ENCODE data around the gene CCDC91.

DNA sequence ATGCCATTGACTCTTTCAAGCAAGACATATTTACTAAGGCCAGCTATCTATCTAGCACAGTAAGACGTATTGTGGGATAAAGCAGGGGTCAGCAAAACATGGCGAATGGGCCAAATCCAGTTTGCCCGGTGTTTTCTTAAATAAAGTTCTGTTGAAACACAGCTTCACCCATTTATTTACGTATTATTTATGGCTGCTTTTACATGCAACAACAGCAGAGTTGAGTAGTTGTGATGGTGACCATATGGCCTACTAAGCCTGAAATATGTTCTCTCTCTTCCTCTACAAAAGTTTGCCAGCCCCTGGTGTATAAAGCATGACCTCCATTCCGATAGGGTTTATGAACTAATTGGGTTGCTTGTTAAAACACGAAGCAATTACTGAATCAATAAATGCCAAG, 322.1 kb downstream of the CCDC91 start:
- TF ChIP-seq, protein P1, sequence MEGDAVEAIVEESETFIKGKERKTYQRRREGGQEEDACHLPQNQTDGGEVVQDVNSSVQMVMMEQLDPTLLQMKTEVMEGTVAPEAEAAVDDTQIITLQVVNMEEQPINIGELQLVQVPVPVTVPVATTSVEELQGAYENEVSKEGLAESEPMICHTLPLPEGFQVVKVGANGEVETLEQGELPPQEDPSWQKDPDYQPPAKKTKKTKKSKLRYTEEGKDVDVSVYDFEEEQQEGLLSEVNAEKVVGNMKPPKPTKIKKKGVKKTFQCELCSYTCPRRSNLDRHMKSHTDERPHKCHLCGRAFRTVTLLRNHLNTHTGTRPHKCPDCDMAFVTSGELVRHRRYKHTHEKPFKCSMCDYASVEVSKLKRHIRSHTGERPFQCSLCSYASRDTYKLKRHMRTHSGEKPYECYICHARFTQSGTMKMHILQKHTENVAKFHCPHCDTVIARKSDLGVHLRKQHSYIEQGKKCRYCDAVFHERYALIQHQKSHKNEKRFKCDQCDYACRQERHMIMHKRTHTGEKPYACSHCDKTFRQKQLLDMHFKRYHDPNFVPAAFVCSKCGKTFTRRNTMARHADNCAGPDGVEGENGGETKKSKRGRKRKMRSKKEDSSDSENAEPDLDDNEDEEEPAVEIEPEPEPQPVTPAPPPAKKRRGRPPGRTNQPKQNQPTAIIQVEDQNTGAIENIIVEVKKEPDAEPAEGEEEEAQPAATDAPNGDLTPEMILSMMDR (IDR thresholded peaks at IDR 0.05), result no peak
- TF ChIP-seq KAT7 (CRISPR knock-in tag; IDR thresholded peaks at IDR 0.05; ENCODE audit: borderline replicate concordance) (no peak), IRF2 (CRISPR knock-in tag; IDR thresholded peaks at IDR 0.05; ENCODE audit: borderline replicate concordance, low read depth) (no peak), NFYB (CRISPR knock-in tag; conservative IDR thresholded peaks at IDR 0.05; ENCODE audit: low read depth) (no peak), MYBL2 (CRISPR knock-in tag; IDR thresholded peaks at IDR 0.05) (no peak), SMAD4 (CRISPR knock-in tag; IDR thresholded peaks at IDR 0.05) (no peak), ZNF121 (CRISPR knock-in tag; IDR thresholded peaks at IDR 0.05) (no peak), ZNF232 (CRISPR knock-in tag; IDR thresholded peaks at IDR 0.05) (no peak), SMAD3 (CRISPR knock-in tag; IDR thresholded peaks at IDR 0.05; ENCODE audit: borderline replicate concordance) (no peak), EMX1 (CRISPR knock-in tag; IDR thresholded peaks at IDR 0.05) (no peak), GRHL2 (CRISPR knock-in tag; IDR thresholded peaks at IDR 0.05; ENCODE audit: insufficient replicate concordance, severe bottlenecking) (no peak)
- TF ChIP-seq, protein P2, sequence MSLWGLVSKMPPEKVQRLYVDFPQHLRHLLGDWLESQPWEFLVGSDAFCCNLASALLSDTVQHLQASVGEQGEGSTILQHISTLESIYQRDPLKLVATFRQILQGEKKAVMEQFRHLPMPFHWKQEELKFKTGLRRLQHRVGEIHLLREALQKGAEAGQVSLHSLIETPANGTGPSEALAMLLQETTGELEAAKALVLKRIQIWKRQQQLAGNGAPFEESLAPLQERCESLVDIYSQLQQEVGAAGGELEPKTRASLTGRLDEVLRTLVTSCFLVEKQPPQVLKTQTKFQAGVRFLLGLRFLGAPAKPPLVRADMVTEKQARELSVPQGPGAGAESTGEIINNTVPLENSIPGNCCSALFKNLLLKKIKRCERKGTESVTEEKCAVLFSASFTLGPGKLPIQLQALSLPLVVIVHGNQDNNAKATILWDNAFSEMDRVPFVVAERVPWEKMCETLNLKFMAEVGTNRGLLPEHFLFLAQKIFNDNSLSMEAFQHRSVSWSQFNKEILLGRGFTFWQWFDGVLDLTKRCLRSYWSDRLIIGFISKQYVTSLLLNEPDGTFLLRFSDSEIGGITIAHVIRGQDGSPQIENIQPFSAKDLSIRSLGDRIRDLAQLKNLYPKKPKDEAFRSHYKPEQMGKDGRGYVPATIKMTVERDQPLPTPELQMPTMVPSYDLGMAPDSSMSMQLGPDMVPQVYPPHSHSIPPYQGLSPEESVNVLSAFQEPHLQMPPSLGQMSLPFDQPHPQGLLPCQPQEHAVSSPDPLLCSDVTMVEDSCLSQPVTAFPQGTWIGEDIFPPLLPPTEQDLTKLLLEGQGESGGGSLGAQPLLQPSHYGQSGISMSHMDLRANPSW (CRISPR knock-in tag; conservative IDR thresholded peaks at IDR 0.05; ENCODE audit: low read depth), result no peak
- TF ChIP-seq, protein P3, sequence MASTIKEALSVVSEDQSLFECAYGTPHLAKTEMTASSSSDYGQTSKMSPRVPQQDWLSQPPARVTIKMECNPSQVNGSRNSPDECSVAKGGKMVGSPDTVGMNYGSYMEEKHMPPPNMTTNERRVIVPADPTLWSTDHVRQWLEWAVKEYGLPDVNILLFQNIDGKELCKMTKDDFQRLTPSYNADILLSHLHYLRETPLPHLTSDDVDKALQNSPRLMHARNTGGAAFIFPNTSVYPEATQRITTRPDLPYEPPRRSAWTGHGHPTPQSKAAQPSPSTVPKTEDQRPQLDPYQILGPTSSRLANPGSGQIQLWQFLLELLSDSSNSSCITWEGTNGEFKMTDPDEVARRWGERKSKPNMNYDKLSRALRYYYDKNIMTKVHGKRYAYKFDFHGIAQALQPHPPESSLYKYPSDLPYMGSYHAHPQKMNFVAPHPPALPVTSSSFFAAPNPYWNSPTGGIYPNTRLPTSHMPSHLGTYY (CRISPR knock-in tag; IDR thresholded peaks at IDR 0.05), result no peak
- TF ChIP-seq, protein P4, sequence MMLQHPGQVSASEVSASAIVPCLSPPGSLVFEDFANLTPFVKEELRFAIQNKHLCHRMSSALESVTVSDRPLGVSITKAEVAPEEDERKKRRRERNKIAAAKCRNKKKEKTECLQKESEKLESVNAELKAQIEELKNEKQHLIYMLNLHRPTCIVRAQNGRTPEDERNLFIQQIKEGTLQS (CRISPR knock-in tag; conservative IDR thresholded peaks at IDR 0.05), result no peak
